Retinal pigment epithelial cell (primary cell): Measurements from ENCODE around the gene PBX1.

Experiments
- DNase-seq: peaks from one replicate; pipeline ENCODE4 v3.0.0-alpha.2; 2010; ENCODE audit warnings: low read depth
- H3K4me3 ChIP-seq: 2 replicates; pipeline ENCODE4 v1.5.1; 2011; ENCODE audit warnings: mild to moderate bottlenecking, low read length, control low read depth, moderate library complexity
- TF ChIP-seq, protein P1 (sequence below): conservative IDR thresholded peaks from 2 replicates; pipeline ENCODE4 v1.5.1; 2011; ENCODE audit warnings: low read depth, low read length, control low read depth, inconsistent platforms

PBX1 gene

DNA sequence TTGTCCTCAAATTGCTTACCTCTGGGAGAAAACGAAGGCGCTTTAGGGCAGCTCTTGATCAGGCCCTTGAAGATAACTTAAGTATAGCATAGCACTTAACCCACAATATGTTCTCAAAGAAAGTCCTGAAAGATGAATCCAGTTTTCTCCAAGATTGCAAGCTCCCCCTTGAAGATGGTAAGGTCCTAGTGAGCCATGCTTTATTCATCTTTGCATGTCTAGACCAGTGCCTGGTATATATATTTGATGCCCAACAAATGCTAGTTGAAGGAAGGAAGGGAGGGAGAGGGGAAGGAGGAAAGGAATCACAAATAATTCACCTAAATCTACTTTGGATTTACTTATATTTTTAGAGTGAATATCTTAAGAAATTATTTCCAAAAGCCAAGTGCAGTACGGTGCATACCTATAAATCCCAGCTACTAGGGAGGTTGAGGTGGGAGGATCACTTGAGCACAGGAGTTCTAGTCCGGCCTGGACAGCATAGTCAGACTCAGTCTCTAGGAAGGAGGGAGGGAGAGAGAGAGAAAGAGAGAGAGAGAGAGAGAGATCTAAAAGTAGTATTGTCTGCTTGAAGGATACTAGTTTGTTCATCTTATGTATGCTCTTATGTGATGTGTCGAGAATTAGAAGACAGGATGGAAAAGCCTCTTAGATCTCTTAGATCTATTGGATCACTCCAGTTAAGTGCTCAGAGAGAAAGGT is 25.0 kb downstream of the PBX1 start:
- H3K4me3 ChIP-seq = no peak overlapping the region
- DNase-seq = no peak
- TF ChIP-seq, protein P1, sequence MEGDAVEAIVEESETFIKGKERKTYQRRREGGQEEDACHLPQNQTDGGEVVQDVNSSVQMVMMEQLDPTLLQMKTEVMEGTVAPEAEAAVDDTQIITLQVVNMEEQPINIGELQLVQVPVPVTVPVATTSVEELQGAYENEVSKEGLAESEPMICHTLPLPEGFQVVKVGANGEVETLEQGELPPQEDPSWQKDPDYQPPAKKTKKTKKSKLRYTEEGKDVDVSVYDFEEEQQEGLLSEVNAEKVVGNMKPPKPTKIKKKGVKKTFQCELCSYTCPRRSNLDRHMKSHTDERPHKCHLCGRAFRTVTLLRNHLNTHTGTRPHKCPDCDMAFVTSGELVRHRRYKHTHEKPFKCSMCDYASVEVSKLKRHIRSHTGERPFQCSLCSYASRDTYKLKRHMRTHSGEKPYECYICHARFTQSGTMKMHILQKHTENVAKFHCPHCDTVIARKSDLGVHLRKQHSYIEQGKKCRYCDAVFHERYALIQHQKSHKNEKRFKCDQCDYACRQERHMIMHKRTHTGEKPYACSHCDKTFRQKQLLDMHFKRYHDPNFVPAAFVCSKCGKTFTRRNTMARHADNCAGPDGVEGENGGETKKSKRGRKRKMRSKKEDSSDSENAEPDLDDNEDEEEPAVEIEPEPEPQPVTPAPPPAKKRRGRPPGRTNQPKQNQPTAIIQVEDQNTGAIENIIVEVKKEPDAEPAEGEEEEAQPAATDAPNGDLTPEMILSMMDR = no peak

DNA sequence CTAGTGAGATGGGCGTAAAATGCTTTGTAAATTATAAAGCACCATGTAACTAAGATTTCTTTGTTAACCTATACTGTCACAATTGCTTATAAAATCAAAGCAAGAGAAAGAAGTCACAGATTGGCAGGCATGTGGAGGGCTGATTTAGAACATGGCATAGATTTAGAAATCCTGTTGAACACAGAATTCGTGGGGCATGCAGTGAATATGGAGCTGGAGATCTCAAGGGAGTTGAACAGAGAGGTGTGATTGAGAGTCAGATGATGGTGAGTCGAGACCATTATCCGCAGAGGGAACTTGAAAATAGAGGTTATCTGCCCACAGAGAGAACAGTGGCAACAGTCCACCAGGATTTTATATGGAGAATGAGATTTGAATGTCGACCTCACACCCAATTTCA is 27.6 kb downstream of the PBX1 start:
- TF ChIP-seq, protein P1 = no peak
- DNase-seq = no peak
- H3K4me3 ChIP-seq = no peak overlapping the region

DNA sequence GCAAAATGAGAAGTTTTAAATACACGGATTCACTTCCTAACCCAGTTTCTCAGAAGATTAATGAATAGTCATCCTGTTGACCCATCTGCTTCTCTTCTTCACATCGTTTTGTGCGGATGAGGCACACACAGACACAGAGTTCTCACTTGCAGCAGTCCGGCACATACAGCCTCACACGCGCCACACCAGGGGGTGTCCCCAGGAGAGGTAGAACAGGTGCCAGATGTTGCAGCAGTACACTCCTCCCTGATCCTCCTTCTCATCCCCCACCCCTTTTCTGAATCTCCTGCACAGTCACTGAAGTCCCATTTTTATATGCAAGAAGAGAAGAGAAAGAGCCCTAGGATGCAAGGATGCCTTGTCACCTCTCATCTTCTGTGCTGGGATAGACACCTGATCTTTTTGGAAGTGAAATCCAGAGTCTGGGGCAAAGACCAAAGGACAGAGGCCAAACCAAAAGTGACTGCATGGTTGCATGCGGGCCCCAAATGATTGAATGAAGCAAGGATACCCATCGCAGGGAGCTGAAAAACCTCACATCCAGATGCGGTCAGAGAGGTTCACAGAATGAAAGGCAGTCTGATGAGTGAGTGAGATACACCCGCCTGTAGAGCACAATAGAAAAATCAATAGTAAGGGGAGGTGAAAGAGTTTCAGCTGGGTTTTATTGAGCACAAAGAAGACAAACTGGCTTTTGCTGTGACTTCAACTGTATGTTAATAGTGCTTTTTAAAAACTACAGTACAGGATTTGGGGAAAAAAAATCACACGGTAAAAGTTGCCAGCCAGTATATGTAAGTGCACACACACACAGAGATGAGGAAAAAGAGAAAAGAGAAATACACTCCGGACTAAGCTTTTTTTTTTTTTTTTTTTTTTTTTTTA is 28.9 kb downstream of the PBX1 start:
- no peak overlapping the region for H3K4me3 ChIP-seq
- TF ChIP-seq, protein P1 = no peak
- DNase-seq = no peak

DNA sequence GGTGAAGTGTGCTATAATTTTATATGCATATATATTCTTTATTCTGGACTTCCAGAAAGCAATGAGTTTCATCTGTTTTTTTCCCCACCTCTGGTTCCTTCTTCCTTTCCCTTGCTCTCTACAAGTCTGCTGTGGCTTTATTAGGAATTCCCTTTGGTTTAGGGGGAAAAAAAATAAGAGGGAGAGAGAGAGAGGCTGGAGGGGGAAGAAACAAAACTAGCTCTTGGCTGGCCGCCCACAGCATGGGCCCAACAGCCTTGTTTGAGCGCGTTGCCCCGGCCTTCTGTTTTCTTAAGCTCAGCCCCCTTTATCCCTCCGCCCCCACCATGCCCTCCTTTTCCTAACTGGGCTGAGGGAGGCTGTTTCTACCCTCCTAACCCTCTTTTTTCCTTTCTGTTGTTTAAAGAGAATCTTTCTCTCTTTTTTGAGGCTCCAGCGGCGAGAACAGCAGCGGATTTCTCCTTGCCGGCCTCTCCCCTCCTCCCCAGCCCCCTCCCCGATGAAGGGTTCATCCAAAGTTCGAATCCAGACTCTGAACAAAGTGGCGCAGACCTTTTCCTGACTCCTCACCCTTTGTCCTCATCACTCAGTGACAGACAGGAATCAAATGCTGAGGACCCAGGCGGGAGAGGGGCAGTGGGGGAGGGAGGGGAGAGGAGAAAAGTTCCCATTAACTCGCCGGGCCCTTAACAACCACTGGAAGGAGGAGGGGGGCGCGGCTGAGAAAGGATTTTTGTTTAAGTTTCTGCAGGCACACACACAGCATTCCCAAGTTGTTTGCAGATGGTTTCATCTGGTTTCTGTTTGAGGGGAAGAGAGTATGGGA is 29.7 kb downstream of the PBX1 start:
- TF ChIP-seq, protein P1 = no peak
- no peak for DNase-seq
- peak overlapping the region; percentile 39 for H3K4me3 ChIP-seq

DNA sequence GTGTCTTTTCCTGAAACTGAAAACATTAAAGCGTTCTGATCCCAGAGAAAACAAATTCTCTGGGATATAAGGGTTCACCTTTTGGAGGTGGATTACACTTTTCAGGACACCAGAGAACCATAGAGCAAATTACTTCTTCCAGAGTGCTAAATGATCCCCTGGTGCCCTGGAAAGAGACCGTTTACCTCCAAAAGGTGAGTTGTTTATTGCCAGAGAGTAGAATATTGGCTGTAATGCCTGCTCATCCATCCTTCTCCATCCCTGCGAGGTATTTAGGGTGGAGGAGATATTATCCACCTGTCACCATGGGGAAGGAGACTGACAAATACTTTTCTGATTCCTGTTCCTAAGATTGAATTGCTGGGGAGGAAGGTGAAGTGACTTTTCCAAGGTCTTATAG is 30.4 kb downstream of the PBX1 start:
- no peak for DNase-seq
- H3K4me3 ChIP-seq = peak overlapping the region; percentile 39
- TF ChIP-seq, protein P1 = no peak

DNA sequence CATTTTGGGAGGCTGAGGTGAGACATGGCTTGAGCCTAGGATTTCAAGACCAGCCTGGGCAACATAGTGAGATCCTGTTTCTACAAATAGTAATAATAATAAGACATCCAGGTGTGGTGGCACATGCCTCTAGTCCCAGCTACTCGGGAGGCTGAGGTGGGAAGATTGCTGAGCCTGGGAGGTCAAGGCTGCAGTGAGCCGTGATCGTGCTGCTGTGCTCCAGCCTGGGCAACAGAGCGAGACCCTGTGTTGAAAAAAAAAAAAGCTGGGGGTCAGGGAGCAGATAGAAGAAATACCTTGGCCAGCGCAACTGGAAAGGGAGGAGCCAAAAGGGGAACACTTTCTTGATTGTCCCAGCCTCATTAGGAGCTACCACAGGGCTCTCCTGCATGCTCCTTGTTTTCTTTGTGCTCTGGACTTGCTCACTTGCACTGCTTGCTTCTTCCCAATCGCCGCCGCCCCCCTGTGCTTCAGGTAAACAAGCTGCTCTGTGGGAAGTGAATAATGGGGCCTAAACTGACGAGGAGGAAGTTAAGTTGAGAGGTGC is 31.1 kb downstream of the PBX1 start:
- DNase-seq = no peak
- no peak overlapping the region for H3K4me3 ChIP-seq
- TF ChIP-seq, protein P1 = no peak
